GM10266 (cell line): ENCODE results near the gene CNTNAP5.

ENCODE experiments used
- DNase-seq: peaks from one replicate; pipeline ENCODE4 v3.0.0; 2012; ENCODE audit errors: extremely low spot score
- CTCF ChIP-seq: IDR thresholded peaks from 2 replicates; pipeline ENCODE4 v1.5.1; 2012; ENCODE audit warnings: mild to moderate bottlenecking, low read depth; ENCODE audit not compliant: control insufficient read depth, insufficient read depth; ENCODE audit errors: missing control alignments

CNTNAP5 gene

GRCh38 chr2:124561486-124561885 is 536.4 kb downstream of the CNTNAP5 start:
- no peak for DNase-seq
- TF ChIP-seq CTCF, result no peak

- no peak for TF ChIP-seq CTCF
- DNase-seq, result no peak
Observed at GRCh38 chr2:124563426-124563825, 538.3 kb downstream of the CNTNAP5 start.

- TF ChIP-seq CTCF, result no peak
- no peak for DNase-seq
Observed at GRCh38 chr2:124566518-124566970, 541.5 kb downstream of the CNTNAP5 start.

GRCh38 chr2:124570872-124571271 is 545.8 kb downstream of the CNTNAP5 start:
- DNase-seq, result no peak
- TF ChIP-seq CTCF, result no peak

- no peak for TF ChIP-seq CTCF
- DNase-seq, result no peak
Observed at GRCh38 chr2:124571836-124572235, 546.7 kb downstream of the CNTNAP5 start.

GRCh38 chr2:124572934-124573634 is 548.0 kb downstream of the CNTNAP5 start:
- no peak for TF ChIP-seq CTCF
- no peak for DNase-seq

GRCh38 chr2:124575497-124575896 is 550.4 kb downstream of the CNTNAP5 start:
- no peak for TF ChIP-seq CTCF
- no peak for DNase-seq
